GM23248 (cell line): ENCODE data around the gene SIRPD.

Experiments used
- EZH2 ChIP-seq: fragments of 200-600 bp; sonication (generic); IDR thresholded peaks from 2 replicates; pipeline ENCODE4 v1.6.1; 2018; ENCODE audit warnings: antibody characterized with exemption, mild to moderate bottlenecking; ENCODE audit not compliant: insufficient read depth, poor library complexity, severe bottlenecking
- EZH2phosphoT487 ChIP-seq: fragments of 200-600 bp; sonication (generic); IDR thresholded peaks from 2 replicates; pipeline ENCODE4 v1.6.1; 2018; ENCODE audit warnings: antibody characterized with exemption, moderate library complexity, mild to moderate bottlenecking, low read depth; ENCODE audit not compliant: insufficient read depth

- no peak for TF ChIP-seq EZH2
- no peak for TF ChIP-seq EZH2phosphoT487
Observed at GRCh38 chr20:1536893-1537730, 20.4 kb downstream of the SIRPD start.
